Kidney tubule cell (primary cell): ENCODE data around the gene NME3.

Source experiments
- DNase-seq: peaks from one replicate; pipeline ENCODE4 v3.0.0-alpha.2; 2018; ENCODE audit warnings: low spot score

NME3 gene

DNA sequence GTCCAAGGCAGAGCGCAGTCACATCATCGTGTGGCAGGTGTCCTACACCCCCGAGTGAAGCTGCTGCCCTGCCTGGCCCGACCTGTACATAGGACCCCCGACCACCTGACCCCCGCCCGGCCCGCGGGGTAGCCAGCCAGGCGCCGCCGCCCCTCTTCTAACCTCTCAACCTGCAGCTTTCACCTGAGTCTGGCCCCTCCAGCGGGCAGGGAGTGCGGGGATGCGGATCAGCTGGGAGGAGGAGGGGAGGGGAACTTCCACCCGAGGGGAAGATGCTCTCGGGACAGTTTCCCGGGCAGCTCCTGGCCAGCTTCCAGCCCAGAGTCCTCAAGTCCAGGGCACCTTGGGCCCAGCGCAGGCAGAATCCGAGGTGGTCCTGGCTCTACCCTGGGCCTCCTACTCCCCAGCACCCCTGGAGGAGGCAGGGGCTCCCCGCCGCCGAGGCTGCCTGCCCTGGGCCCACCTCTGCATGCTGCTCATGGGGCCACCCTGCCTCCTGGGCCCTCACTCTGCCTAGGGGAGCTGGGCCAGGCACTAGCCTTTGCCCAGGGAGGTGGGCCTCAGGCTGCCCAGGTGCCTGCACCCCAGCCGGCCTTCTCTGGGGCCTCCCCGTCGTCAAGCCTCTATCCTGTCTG, 2.5 kb downstream of the NME3 start:
- DNase-seq, result no peak

GRCh38 chr16:1768061-1768766, 3.1 kb downstream of the NME3 start:
- DNase-seq, result no peak

GRCh38 chr16:1767116-1767994, 4.0 kb downstream of the NME3 start:
- DNase-seq, result no peak

- no peak for DNase-seq
Observed at GRCh38 chr16:1766701-1767100, 4.6 kb downstream of the NME3 start.

- no peak for DNase-seq
Observed at GRCh38 chr16:1766231-1766630, 5.1 kb downstream of the NME3 start.

GRCh38 chr16:1765826-1766225, 5.5 kb downstream of the NME3 start:
- DNase-seq, result no peak

- DNase-seq, result no peak
Observed at GRCh38 chr16:1764971-1765370, 6.4 kb downstream of the NME3 start.

DNA sequence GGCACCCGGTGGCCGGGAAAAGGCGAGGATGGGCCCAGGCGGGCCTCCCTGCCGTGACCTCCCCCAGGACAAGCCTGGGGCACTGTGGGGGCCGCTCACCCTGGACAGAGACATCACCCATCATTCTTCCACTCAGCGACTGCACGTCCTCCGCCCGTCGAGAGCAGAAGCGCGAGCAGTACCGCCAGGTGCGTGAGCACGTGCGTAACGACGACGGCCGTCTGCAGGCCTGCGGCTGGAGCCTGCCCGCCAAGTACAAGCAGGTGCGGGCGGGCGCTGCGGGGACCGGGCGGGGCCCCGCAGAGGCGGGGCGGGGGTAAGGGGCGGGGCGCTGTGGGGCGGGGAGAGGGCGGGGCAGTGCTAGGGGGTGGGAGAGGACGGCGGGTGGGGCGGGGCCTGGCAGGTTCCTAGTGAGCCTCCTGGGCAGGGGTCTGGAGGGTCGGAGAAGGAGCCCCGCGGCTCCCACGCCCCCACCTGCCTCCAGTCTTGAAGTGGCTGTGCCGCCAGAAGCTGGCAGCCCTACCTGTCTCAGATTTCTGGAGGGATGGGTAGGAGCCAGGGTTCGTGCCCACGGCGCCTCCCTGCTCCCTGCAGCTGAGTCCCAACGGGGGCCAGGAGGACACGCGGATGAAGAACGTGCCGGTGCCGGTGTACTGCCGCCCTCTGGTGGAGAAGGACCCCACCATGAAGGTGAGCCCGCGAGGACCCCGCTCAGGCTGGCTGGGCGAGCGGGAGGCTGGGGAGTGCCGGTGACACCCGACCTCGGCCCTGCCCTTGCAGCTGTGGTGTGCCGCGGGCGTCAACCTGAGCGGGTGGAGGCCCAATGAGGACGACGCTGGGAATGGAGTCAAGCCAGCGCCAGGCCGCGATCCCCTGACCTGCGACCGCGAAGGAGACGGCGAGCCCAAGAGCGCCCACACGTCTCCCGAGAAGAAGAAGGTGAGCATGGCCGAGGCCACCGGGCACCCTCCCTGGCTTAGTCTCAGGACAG, 7.5 kb downstream of the NME3 start:
- no peak for DNase-seq

- DNase-seq, result no peak
Observed at GRCh38 chr16:1762879-1763520, 8.3 kb downstream of the NME3 start.

DNA sequence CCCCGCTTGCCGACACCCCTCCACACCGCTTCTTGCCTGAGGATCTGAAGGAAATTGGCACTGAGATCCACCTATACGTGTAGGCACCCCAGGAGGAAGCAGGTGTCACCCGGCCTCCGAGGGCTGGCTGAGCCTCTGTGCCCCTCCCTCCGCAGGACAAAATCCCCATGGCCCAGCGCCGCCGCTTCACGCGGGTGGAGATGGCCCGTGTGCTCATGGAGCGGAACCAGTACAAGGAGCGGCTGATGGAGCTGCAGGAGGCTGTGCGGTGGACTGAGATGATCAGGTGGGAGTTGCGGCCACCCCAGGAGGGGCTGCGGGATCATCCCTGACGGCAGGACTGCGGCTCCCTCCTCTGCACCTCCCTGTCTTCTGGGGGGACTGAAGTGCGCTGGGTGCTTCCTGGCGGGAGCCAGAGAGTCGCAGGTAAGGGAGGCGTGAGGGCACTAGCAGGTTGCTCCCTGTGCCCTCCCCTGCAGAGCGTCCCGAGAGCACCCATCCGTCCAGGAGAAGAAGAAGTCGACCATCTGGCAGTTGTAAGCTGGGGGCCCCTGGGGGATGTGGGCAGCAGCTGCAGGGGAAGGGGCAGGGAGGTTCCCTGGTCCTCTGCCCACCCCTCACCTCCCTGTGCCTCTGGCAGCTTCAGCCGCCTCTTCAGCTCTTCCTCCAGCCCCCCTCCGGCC, 9.0 kb downstream of the NME3 start:
- no peak for DNase-seq

GRCh38 chr16:1761751-1762150, 9.6 kb downstream of the NME3 start:
- no peak for DNase-seq

DNA sequence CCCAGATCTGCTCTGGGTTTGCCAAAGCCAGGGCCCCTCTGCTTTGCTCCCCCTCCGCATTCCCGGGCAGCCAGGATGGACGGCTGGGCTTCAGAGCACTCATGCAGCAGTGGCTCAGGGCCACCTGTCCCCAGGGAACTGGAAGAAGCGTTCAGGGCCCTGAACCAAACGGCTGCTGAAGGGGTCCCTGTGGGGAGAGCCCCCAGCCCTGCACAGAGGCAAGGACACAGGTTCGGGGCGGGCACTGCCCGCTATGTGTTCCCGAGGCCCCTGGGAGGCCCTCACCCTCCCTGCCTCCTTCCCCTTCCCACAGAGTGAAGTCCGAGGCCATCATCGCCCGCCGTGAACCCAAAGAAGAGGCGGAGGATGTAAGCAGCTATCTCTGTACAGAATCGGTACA, 10.4 kb downstream of the NME3 start:
- no peak for DNase-seq

GRCh38 chr16:1759511-1759910, 11.8 kb downstream of the NME3 start:
- no peak for DNase-seq

DNA sequence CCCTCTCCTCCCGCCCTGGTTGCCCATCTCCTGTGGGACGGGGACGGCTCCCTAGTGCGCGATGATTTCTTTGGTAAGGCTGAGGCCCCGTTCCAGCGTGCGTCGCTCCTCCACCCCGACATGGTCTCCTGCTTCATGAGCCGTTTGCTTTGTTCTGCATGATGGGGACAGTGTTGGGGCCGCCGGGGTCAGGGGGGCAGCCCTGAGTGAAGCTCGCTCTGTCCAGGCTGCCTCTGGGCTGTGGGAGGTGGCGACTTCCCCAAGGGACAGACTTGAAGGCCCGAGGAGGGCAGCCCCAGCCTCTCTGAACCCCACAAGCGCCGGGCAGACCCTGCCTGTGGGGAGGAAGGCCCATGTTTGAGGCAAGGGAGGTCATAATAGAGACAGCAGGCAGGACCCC, 12.4 kb downstream of the NME3 start:
- DNase-seq, result no peak

DNA sequence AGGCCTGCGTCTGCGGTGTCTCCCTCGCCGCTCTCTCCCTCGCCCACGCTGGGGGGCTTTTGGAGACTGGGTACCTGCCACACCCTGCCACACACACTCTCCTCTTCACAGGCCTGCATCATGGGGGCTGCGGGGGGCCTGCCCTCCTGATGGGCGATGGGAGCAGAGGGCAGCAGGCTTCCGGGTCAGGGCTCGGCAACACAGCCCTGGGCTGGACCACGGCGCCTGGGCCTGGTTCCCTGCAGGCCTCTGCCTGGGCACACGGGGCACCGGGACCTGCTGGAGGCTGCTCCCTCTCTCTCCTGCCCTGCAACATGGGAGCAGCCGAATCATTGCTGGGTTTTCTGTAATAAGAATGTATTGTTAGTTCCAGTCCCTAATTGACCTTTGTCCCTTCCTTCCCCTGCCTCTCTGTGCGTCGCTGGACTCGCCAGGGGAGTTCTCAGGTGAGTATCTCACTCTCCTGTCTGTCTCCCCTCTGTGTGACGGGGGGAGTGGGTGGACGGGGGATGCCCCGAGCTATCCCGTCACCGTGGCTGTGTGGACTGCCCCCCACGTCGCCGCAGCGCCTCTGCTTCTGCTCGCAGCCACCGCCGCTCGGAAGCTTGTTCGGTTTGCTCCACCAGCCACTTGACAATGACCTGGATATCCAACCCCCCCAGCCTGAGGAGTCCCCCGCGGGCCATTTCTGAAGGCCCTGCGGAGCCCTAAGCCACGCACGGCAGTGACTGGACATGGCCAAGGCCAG, 13.5 kb downstream of the NME3 start:
- no peak for DNase-seq

DNA sequence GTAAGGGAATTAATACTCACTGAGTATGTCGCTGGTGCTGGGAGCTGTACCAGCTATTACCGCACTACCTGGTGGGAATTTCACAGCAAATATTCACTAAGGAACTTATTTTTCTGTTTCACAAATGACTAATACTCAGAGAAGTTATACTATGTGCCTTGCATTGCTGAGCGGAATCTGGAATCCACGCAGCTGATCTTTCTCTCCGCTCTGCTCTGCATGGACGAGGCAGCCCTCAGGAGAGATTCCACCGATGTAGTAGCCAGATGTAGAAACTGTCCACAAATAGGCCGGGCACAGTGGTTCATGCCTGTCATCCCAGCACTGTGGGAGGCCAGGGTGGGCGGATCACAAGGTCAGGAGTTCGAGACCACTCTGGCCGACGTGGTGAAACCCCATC, 17.1 kb downstream of the NME3 start:
- no peak for DNase-seq

DNA sequence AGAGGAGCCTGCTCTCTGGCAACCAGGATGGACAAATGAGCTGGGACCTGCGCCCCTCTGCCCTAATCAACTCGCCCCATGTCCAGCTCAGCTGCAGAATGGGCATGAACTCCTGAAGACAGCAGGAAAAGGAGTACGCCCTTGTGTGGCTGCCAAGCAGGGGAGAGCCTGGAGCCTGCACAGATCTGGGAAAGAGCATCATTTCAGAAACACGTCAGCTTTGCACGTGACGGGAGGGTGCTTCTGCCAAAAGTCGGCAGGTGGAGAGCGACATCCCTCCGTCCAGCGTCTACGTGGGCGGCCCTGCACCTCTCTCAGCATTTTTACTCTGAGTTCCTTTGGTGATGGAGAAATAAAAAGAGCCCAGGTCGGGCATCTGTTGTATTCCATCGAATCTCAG, 18.5 kb downstream of the NME3 start:
- DNase-seq, result no peak

DNA sequence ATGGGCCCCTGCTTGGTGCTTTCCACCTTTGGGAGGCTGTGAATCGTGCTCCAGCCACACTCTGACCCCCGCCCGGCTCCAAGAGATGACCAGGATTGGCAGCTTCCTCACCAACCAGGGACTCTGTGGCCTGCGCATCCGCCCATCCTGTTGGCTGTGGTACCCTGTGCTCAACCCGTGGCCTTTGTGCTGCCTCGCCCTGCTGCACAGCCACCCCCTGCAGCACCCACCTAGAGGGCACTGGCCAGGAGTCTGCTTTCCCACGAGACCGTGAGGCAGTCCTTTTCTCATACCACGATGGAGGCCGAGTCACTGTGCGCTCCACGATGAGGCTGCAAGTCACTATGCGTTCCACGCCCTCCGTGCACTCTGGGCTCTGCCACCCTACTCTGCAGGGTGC, 19.4 kb downstream of the NME3 start:
- DNase-seq, result no peak

GRCh38 chr16:1749152-1750117, 21.9 kb downstream of the NME3 start:
- DNase-seq, result no peak
